Fibroblast of skin of abdomen (primary cell): ENCODE data around the gene RYR1.
"Not testable (repeated sequence)": the region's sequence is repeated elsewhere in the genome, so short reads cannot be mapped to it uniquely, and the experiment has no call there.

Source experiments
- DNase-seq: peaks from one replicate; pipeline ENCODE4 v3.0.0-alpha.2; 2013

RYR1 gene

DNA sequence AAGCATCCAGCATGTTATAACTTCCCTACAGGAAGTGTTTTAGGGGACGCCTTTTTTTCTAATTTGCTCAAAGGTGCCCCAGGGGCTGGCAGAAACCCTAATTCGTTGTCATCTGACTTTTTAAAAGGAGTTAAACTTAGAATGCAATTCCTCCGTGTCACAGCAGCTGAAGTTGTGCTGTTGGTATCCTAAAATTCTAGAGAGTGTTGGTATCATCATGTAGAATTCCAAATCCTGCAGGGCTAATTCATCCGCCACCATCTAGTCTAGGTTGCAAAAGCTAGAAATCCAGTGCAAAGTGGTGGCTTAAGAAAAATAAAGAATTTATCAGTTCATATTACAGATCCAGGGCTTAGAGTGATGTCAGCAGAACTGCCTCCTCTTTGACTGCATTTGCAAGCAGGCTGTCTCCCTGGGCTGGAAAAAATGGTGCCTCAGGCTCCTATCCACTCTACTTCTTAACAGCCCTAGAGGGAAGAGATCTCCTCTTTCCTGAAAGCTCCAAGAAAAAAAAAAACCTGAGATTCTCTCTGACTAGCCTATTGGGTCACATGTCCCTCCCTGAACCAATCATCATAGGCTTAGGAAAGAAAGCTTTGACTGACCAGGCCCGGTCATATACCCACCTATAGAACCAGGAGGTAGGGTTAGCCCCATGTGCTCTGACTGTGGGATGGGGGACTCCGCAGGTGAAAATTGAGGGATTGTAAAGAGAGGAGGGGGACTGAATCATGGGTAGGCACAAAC, 111.3 kb downstream of the RYR1 start:
- DNase-seq: no peak

DNA sequence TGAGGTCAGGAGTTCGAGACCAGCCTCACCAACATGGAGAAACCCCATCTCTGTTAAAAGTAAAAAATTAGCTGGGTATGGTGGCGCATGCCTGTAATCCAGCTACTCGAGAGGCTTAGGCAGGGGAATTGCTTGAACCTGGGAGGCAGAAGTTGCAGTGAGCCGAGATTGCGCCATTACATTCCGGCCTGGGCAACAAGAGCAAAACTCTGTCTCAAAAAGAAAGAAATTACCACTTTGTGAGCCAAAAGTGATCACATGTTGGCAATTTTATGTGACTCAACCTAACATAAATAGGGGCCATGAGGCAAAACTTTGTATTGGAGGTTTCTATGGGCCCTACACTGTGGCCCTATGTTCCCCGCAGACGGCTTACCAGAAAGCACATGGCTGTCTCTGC, 112.1 kb downstream of the RYR1 start:
- DNase-seq: no peak

GRCh38 chr19:38547421-38547820, 113.9 kb downstream of the RYR1 start:
- DNase-seq: no peak

DNA sequence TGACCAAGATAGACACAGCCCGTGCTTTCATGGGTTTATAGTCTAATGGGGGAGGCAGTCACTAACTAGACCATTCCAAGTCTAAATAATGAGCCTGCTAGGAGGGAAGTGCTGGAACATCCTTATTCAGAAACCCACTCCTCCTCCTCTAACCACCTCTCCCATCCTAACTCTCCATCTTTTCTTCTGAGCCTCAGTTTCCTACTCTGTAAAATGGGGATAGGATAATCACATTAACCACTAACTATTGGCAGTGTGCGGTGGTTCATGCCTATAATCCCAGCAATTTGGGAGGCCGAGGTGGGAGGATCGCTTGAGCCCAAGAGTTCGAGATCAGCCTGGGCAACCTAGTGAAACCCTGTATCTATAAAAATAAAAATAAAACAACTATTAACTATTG, 115.6 kb downstream of the RYR1 start:
- DNase-seq: no peak

DNA sequence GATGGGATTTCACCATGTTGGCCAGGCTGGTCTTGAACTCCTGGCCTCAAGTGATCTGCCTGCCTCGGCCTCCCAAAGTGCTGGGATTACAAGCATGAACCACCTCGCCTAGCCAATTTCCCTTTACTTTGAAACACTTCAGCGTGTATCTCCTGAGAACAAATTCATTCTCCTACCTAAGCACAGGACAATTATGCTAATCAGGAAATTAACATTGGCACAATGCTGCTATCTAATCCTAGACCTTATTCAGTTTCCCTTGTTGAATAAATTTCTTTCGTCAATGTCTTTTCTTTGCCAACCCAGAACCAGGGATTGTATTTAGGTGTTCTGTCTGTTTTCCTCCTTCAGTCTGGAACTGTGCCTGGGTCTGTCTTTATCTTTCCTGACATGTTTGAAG, 116.5 kb downstream of the RYR1 start:
- no peak for DNase-seq

DNA sequence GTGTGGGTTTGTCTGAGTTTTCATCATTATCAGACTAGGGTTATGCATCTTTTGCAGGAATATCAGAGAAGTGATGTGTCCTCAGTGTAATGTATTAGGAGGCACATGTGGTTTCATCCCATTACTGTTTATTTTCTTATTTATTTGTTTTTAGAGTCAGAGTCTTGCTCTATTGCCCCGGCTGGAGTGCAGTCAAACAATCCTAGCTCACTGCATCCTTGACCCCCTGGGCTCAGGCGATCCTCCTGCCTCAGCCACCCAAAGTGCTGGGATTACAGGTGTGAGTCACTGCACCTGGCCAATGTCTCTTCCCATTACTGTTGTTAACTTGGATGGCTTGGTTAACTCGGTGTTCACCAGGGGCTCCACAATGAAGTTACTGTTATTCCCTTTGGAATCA, 116.9 kb downstream of the RYR1 start:
- no peak for DNase-seq

GRCh38 chr19:38551450-38551813, 117.9 kb downstream of the RYR1 start:
- no peak for DNase-seq

GRCh38 chr19:38553239-38553638, 119.7 kb downstream of the RYR1 start:
- DNase-seq: not testable (repeated sequence)

GRCh38 chr19:38554676-38555141, 121.2 kb downstream of the RYR1 start:
- DNase-seq: no peak

DNA sequence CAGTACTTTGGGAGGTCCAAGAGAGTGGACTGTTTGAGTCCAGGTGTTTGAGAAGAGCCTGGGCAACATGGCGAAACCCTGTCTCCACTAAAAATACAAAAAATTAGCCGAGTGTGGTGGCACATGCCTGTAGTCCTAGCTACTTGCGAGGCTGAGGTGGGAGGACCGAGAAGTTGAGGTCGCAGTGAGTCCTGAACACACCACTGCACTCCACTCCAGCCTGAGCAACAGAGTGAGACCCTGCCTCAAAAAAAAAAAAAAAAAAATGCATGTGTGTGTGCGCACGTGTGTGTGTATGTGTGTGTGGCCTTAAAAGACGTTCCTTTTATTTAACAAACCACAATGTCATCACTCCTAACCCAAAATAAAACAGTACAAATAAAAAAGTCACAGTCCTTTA, 121.7 kb downstream of the RYR1 start:
- no peak for DNase-seq

DNA sequence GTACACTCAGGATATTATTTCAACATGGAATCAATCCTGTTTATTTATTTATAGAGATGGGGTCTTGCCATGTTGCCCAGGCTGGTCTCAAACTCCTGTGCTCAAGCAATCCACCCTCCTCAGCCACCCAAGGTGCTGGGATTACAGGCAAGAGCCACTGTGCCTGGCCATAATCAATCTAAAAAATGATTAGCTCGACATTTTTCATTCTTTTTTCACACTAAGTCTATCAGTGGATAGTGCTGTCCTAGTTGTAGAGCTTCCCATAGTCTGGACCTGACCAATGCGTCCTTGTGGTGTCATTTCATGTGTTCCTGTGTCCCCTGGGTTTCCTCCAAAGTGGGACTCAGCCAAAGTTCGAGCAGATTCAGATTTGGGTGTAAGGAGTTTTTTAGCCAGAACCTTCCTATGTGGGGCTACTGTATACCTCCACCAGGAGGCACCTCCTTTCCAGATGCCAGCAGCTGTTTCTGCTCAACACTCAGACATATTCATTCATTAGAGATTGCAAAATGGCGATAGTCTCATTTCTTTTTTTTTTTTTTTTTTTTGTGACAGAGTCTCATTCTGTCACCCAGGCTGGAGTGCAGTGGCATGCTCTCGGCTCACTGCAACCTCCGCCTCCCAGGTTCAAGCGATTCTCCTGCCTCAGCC, 123.2 kb downstream of the RYR1 start:
- no peak for DNase-seq

DNA sequence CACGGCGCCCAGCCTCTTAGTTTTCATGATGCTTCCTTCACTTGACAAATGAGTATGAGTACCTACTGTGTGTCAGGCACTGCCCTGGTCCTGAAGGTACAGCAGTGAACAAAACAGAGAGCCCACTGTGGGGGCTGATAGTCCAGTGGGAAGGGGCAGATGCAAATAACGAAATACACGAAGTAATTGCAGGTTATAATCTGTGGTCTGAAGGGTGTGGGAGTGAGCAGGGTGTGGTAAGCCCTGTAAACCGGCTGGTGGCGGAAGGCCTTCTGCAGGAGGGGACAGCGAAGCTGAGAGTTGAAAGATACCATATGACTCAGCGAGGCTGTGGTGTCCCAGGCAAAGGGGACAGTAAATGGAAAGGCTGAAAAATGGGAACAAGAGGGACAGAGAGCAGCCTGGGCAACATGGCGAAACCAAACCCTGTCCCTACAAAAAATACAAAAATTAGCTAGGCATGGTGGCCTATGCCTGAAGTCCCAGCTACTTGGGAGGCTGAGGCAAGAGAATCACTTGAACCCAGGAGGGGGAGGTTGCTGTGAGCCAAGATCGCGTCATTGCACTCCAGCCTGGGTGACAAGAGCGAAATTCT, 123.8 kb downstream of the RYR1 start:
- DNase-seq: no peak

DNA sequence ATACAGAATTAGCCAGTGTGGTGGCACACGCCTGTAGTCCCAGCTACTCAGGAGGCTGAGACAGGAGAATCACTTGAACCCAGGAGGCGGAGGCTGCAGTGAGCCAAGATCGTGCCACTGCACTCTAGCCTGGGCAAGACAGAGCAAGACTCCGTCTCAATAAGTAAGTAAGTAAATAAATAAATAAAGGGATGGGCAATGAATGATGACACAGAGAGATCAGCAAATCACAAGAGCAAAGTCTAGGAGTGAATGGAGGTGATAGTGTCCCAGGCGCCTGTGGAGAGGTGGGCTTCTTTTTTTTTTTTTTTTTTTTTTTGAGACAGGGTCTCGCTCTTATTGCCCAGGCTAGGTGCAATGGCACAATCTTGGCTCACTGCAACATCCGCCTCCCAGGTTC, 125.4 kb downstream of the RYR1 start:
- DNase-seq: not testable (repeated sequence)

- no peak for DNase-seq
These were observed 126.2 kb downstream of the RYR1 start for GRCh38 chr19:38559428-38560401.

DNA sequence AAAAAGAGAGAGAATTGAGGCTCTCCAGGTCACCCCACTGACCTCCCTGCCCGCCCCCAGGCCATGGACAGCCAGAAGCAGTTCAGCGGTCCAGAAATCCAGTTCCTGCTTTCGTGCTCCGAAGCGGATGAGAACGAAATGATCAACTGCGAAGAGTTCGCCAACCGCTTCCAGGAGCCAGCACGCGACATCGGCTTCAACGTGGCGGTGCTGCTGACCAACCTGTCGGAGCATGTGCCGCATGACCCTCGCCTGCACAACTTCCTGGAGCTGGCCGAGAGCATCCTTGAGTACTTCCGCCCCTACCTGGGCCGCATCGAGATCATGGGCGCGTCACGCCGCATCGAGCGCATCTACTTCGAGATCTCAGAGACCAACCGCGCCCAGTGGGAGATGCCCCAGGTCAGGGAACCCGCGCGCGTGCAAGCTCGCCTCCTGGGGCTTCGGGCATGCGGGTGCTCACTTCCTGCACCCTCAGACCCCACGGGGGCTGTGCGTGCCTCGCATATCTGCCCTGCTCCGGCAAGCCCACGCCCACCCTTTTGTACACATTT, 127.6 kb downstream of the RYR1 start:
- DNase-seq: no peak

DNA sequence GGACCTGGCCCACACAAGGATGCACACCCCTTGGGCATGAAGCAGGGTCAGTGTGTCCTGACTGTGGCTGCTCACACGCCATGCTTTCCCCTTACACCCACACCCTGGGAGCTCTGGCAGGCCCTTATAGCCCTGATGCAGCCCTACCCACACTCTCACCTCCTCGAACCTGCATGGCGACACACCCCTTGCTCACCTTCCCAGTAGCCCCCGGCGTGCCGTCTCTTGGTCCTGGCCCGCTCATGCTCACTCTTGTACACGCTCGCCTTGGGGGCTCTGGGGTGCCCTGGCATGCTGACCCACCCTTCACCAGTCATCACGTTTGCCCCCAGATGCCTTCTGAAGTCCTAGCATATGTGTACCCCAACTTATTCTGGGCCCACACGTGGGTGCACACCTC, 128.2 kb downstream of the RYR1 start:
- DNase-seq: no peak

DNA sequence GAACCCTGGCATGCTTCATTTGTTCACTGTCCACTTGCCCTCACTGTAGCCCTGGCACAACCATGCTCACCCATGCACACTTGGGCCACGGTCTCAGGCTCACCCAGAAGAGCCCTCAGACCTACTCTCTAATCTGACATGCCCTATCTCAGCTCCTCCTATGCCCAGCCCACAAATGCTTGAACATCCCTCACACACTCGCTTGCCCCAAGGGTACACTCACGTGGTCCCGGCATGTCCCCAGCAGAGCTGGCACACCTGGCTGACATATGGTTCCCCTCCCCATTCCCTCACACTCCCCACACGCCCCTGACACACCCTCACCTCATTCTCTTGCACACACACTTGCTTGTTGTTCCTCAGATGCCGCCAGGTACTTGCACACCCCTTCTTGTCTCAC, 128.6 kb downstream of the RYR1 start:
- no peak for DNase-seq

DNA sequence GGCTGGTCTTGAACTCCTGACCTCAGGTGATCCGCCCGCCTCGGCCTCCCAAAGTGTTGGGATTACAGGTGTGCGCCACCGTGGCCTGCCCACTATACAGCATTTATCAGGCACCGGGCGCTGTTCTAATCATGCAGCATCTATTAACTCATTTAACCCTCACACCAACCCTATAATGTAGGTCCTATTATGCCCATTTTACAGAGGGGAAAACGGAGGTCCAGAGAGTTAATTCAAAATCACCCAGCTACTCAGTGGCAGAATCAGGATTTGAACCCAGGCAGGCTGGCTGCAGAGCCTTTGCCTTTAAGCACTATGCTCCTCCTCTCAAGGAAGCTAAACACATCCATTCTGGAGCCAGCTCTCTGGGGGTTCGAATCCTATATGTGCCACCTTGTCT, 130.0 kb downstream of the RYR1 start:
- no peak for DNase-seq

DNA sequence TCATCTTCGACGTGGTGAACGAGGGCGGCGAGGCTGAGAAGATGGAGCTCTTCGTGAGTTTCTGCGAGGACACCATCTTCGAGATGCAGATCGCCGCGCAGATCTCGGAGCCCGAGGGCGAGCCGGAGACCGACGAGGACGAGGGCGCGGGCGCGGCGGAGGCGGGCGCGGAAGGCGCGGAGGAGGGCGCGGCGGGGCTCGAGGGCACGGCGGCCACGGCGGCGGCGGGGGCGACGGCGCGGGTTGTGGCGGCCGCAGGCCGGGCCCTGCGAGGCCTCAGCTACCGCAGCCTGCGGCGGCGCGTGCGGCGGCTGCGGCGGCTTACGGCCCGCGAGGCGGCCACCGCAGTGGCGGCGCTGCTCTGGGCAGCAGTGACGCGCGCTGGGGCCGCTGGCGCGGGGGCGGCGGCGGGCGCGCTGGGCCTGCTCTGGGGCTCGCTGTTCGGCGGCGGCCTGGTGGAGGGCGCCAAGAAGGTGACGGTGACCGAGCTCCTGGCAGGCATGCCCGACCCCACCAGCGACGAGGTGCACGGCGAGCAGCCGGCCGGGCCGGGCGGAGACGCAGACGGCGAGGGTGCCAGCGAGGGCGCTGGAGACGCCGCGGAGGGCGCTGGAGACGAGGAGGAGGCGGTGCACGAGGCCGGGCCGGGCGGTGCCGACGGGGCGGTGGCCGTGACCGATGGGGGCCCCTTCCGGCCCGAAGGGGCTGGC, 131.6 kb downstream of the RYR1 start:
- DNase-seq: no peak

- DNase-seq: no peak
These were observed 132.2 kb downstream of the RYR1 start for GRCh38 chr19:38565691-38566105.

- DNase-seq: no peak
These were observed 136.0 kb downstream of the RYR1 start for GRCh38 chr19:38569368-38569983.
